Pulmonary artery endothelial cell (primary cell): Measurements from ENCODE around the gene RALA. TPM values are rescaled to one million over a fixed set of nuclear protein-coding genes. Genes with fewer than 3 reads are reported as not detected.

Experiments used
- DNase-seq: peaks from one replicate; pipeline ENCODE4 v3.0.0-alpha.2; 2011; ENCODE audit warnings: low read depth, low spot score
- total RNA-seq: library from RNA; depleted of rRNA; stranded (reverse); fragments of >200 nt; gene quantifications from 2 replicates; pipeline ENCODE4 v1.2.3, GENCODE V29; 2014

RALA gene
- total RNA-seq, 1 donor from 2014 or later, result 179 TPM

- peak; percentile 62 for DNase-seq
Observed at GRCh38 chr7:39613577-39613976, 9.8 kb upstream of the RALA start.

GRCh38 chr7:39614299-39614698 lies 9.1 kb upstream of the RALA start:
- no peak for DNase-seq

- no peak for DNase-seq
Observed at GRCh38 chr7:39615350-39615975, 7.9 kb upstream of the RALA start.

GRCh38 chr7:39616138-39616537 lies 7.2 kb upstream of the RALA start:
- no peak for DNase-seq

- no peak for DNase-seq
Observed at GRCh38 chr7:39617005-39617404, 6.4 kb upstream of the RALA start.

- DNase-seq, result no peak
Observed at GRCh38 chr7:39618868-39619267, 4.5 kb upstream of the RALA start.

GRCh38 chr7:39620486-39620885 lies 2.9 kb upstream of the RALA start:
- DNase-seq, result no peak

- DNase-seq, result no peak
Observed at GRCh38 chr7:39621261-39621660, 2.1 kb upstream of the RALA start.

GRCh38 chr7:39621784-39622411 lies 1.5 kb upstream of the RALA start:
- no peak for DNase-seq

GRCh38 chr7:39622609-39623008 lies 763 bp upstream of the RALA start:
- no peak for DNase-seq

GRCh38 chr7:39623732-39624441 lies 515 bp downstream of the RALA start:
- DNase-seq, result no peak

GRCh38 chr7:39624442-39624807 lies 1.1 kb downstream of the RALA start:
- DNase-seq, result no peak

- no peak for DNase-seq
Observed at GRCh38 chr7:39624935-39625694, 1.7 kb downstream of the RALA start.

GRCh38 chr7:39631736-39632308 lies 8.4 kb downstream of the RALA start:
- DNase-seq, result no peak

GRCh38 chr7:39633563-39634477 lies 10.4 kb downstream of the RALA start:
- DNase-seq, result no peak

- no peak for DNase-seq
Observed at GRCh38 chr7:39634478-39634805, 11.1 kb downstream of the RALA start.

GRCh38 chr7:39637400-39637799 lies 14.0 kb downstream of the RALA start:
- no peak for DNase-seq

- no peak for DNase-seq
Observed at GRCh38 chr7:39637963-39638485, 14.7 kb downstream of the RALA start.

GRCh38 chr7:39642896-39643295 lies 19.5 kb downstream of the RALA start:
- no peak for DNase-seq

GRCh38 chr7:39644170-39644569 lies 20.8 kb downstream of the RALA start:
- DNase-seq, result no peak
